Measurements from ENCODE around the gene HRC. TPM values are rescaled to one million over a fixed set of nuclear protein-coding genes. Genes with fewer than 3 reads are reported as not detected.

HRC gene
- total RNA-seq, 4 donors from 2014 or later, result 0.83 to 11.1 (median 4.1) TPM

DNA sequence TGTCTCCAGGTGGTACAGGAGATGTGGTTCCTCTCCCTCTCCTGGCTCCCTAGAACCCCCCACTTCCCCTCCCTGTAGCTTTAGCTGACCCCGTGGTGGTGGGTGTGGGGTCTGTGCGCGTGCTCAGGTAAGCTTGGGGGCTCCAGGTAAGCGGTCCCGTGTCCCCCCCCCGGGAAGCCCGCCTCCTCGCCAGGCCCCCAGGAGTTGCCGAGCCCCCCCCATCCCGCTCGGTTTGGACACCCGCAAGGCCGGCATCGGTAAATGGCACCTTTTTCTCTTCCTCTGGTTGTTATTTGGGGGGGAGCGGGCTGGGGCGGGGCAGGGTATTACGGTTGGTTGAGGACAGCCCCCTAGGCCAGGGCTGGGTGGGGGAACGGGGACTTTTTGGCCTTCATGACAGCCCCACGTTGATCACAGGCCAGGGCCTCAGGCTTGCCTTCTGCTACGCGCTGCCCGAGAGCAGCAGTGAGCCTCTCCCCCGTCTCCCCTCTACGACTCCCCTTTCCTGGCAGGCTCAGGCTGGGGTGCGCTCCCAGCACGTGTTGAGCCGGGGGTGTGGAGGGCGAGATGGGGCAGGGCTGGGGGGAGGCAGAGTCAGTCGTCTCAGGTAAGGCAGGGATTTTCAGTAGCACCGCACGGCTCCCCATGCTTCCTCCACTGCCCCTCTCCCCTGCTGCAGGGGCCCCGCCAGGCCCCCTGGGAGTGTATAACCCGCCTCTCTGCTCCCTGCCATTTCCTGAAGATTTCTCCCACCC, 51.7 kb downstream of the HRC start:
- TF ChIP-seq POLR2AphosphoS5 (IDR thresholded peaks at IDR 0.05), result no peak
- TF ChIP-seq, protein P1, sequence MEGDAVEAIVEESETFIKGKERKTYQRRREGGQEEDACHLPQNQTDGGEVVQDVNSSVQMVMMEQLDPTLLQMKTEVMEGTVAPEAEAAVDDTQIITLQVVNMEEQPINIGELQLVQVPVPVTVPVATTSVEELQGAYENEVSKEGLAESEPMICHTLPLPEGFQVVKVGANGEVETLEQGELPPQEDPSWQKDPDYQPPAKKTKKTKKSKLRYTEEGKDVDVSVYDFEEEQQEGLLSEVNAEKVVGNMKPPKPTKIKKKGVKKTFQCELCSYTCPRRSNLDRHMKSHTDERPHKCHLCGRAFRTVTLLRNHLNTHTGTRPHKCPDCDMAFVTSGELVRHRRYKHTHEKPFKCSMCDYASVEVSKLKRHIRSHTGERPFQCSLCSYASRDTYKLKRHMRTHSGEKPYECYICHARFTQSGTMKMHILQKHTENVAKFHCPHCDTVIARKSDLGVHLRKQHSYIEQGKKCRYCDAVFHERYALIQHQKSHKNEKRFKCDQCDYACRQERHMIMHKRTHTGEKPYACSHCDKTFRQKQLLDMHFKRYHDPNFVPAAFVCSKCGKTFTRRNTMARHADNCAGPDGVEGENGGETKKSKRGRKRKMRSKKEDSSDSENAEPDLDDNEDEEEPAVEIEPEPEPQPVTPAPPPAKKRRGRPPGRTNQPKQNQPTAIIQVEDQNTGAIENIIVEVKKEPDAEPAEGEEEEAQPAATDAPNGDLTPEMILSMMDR (IDR thresholded peaks at IDR 0.05), result no peak
- TF ChIP-seq POLR2A (IDR thresholded peaks at IDR 0.05; ENCODE audit: low read depth), result no peak
- no peak for TF ChIP-seq EP300 (IDR thresholded peaks at IDR 0.05)
- 78% methylated on average over 32 of the region's 33 CpGs for WGBS
- H3K9me3 ChIP-seq, result no peaks in the 10 kb centered on the region
- peaks cover 0 to 17% (median 9%) of the 10 kb centered on the region in 4 donors for H3K4me1 ChIP-seq
- no peak for DNase-seq (ENCODE audit: extremely low spot score)
- intact Hi-C loops (cut with DNase I), result no loop called here
- H3K27ac ChIP-seq (replicated peaks in 1 of 4), result no peak overlapping the region
- no peaks in the 10 kb centered on the region for H3K27me3 ChIP-seq
- no peak overlapping the region for H3K4me3 ChIP-seq
- H3K36me3 ChIP-seq, result peaks cover 86 to 100% (median 98%) of the 10 kb centered on the region in 4 donors

DNA sequence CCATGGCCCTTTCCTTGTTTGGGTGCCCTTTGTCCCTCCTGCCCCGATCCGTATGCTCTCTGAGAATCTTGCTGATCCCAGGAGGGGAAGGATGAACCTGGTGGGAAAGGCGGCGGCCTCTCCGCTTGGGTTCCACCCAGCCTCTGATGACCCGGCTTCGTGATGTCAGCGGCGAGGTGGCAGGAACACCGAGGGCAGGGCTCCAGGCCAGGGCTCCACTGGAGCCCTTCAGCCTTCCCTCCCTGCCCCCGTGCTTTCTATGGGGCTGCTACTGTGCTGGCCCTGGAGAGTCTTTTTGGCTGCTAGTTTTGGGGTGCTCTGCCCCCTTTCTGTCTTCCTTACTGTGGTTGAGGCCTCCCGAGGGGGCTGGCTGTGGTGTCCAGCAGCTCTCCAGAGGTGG, 52.9 kb downstream of the HRC start:
- no peaks in the 10 kb centered on the region for H3K27me3 ChIP-seq
- H3K27ac ChIP-seq (replicated peaks in 1 of 4), result no peak overlapping the region
- H3K4me1 ChIP-seq, result peaks cover 0 to 29% (median 20%) of the 10 kb centered on the region in 4 donors
- H3K4me3 ChIP-seq, result no peak overlapping the region
- no peak for DNase-seq (ENCODE audit: extremely low spot score)
- peaks cover 82 to 100% (median 98%) of the 10 kb centered on the region in 4 donors for H3K36me3 ChIP-seq
- H3K9me3 ChIP-seq, result no peaks in the 10 kb centered on the region
- intact Hi-C loops (cut with DNase I), result no loop called here
- 88% methylated on average over 12 of the region's 12 CpGs for WGBS
- TF ChIP-seq POLR2A (IDR thresholded peaks at IDR 0.05; ENCODE audit: low read depth) (no peak), EP300 (IDR thresholded peaks at IDR 0.05) (no peak), POLR2AphosphoS5 (IDR thresholded peaks at IDR 0.05) (no peak)
- TF ChIP-seq, protein P1 (IDR thresholded peaks at IDR 0.05), result no peak

Other genes starting within 250 kb of the HRC start
- gene DHDH, start 221.7 kb downstream of the HRC start, total RNA-seq, result under 1 TPM in 1 of 4 donors, not detected in 3; 0.57 TPM
- 10 to 100 TPM; 39.0 to 50.4 (median 42.3) TPM for gene BAX, start 200.5 kb downstream of the HRC start, total RNA-seq
- 1,000 to 10,000 TPM; 3,246 to 4,339 (median 3,896) TPM for gene FTL, start 190.1 kb downstream of the HRC start, total RNA-seq
- 10 to 100 TPM; 33.3 to 39.3 (median 37.3) TPM for gene GYS1, start 162.1 kb downstream of the HRC start, total RNA-seq
- gene RUVBL2, start 161.5 kb downstream of the HRC start, total RNA-seq, result 100 to 1,000 TPM in 2 of 4 donors, 10 to 100 TPM in 2; 72.7 to 113 (median 97.6) TPM
- gene LHB, start 138.3 kb downstream of the HRC start, total RNA-seq, result not detected
- not detected for gene CGB3, start 131.1 kb downstream of the HRC start, total RNA-seq
- gene CGB2, start 123.5 kb downstream of the HRC start, total RNA-seq, result not detected
- gene CGB1, start 118.5 kb downstream of the HRC start, total RNA-seq, result not detected
- gene CGB5, start 111.5 kb downstream of the HRC start, total RNA-seq, result not detected
- gene CGB8, start 106.3 kb downstream of the HRC start, total RNA-seq, result not detected
- not detected for gene CGB7, start 97.6 kb downstream of the HRC start, total RNA-seq
- not detected for gene NTF4, start 90.6 kb downstream of the HRC start, total RNA-seq
- not detected for gene KCNA7, start 82.7 kb downstream of the HRC start, total RNA-seq
- gene SNRNP70, start 69.9 kb downstream of the HRC start, total RNA-seq, result 100 to 1,000 TPM; 101 to 209 (median 145) TPM
- gene LIN7B, start 41.0 kb downstream of the HRC start, total RNA-seq, result 10 to 100 TPM in 3 of 4 donors, 1 to 10 TPM in 1; 7.5 to 21.4 (median 15.5) TPM
- 1 to 10 TPM in 3 of 4 donors, under 1 TPM in 1; 0.83 to 3.3 (median 1.9) TPM for gene C19orf73, start 36.3 kb downstream of the HRC start, total RNA-seq
- gene PPFIA3, start 35.9 kb downstream of the HRC start, total RNA-seq, result 1 to 10 TPM; 3.3 to 8.4 (median 5.3) TPM
- gene TRPM4, start 2.4 kb upstream of the HRC start, total RNA-seq, result 10 to 100 TPM; 19.9 to 38.8 (median 27.9) TPM
- gene SLC6A16, start 169.8 kb upstream of the HRC start, total RNA-seq, result 1 to 10 TPM in 3 of 4 donors, under 1 TPM in 1; 0.83 to 4.1 (median 2.5) TPM
- 10 to 100 TPM in 2 of 4 donors, 1 to 10 TPM in 2; 8.0 to 22.4 (median 11.6) TPM for gene CD37, start 180.0 kb upstream of the HRC start, total RNA-seq
- gene TEAD2, start 207.0 kb upstream of the HRC start, total RNA-seq, result 10 to 100 TPM; 40.7 to 73.2 (median 60.5) TPM
- gene DKKL1, start 208.5 kb upstream of the HRC start, total RNA-seq, result under 1 TPM in 3 of 4 donors, not detected in 1; 0.40 to 0.83 (median 0.83) TPM
- not detected for gene KASH5, start 232.9 kb upstream of the HRC start, total RNA-seq